Activated naive CD4-positive, alpha-beta T cell treated with anti-CD3 and anti-CD28 coated beads, Interleukin-2, amount 50 U/mL, for 24 hours (primary cell): ENCODE results near the gene FRS2.
"Not testable (repeated sequence)": the region's sequence is repeated elsewhere in the genome, so short reads cannot be mapped to it uniquely, and the experiment has no call there.

ENCODE experiments used
- H3K27ac Mint-ChIP-seq: one replicate; pipeline ENCODE4 v1.8.0; 2021; ENCODE audit warnings: mild to moderate bottlenecking, mixed read lengths
- H3K27me3 Mint-ChIP-seq: one replicate; pipeline ENCODE4 v1.8.0; 2021; ENCODE audit warnings: mixed read lengths
- H3K36me3 Mint-ChIP-seq: one replicate; pipeline ENCODE4 v1.8.0; 2021; ENCODE audit warnings: mixed read lengths
- H3K4me1 Mint-ChIP-seq: one replicate; pipeline ENCODE4 v1.8.0; 2021; ENCODE audit warnings: mixed read lengths
- H3K4me3 Mint-ChIP-seq: one replicate; pipeline ENCODE4 v1.8.0; 2021; ENCODE audit warnings: mild to moderate bottlenecking, mixed read lengths
- H3K9me3 Mint-ChIP-seq: one replicate; pipeline ENCODE4 v1.8.0; 2021; ENCODE audit warnings: mixed read lengths

FRS2 gene

DNA sequence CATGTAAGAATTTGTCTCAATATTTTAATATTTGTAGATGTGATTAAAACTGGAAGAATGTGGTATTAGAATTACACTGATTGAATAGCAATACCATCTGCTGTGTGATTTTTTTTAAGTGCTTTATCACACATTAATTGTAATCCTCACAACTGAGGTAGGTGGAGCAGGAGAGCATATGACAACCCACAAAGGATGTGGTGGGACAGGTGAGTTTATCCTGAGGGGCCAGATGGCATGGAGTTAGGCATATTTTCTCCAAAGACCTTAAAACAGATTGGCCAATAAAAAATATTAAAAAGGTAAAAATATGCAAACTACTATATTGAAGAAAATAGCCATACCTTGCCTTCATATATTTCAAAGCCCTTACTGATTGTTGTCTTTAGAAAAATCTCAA is 132.8 kb downstream of the FRS2 start:
- Mint-ChIP-seq H3K9me3 (no peaks in the 10 kb centered on the region), H3K36me3 (peaks cover 27% of the 10 kb centered on the region), H3K27ac (no peak overlapping the region), H3K27me3 (no peaks in the 10 kb centered on the region), H3K4me1 (no peaks in the 10 kb centered on the region), H3K4me3 (no peak overlapping the region)

GRCh38 chr12:69603556-69603955 is 133.4 kb downstream of the FRS2 start:
- not testable (repeated sequence) for H3K4me3 Mint-ChIP-seq, H3K9me3 Mint-ChIP-seq, H3K27me3 Mint-ChIP-seq, H3K4me1 Mint-ChIP-seq, H3K27ac Mint-ChIP-seq
- H3K36me3 Mint-ChIP-seq: peaks cover 27% of the 10 kb centered on the region

GRCh38 chr12:69604275-69604674 is 134.1 kb downstream of the FRS2 start:
- H3K27me3 Mint-ChIP-seq, H3K27ac Mint-ChIP-seq, H3K9me3 Mint-ChIP-seq, H3K4me1 Mint-ChIP-seq, H3K4me3 Mint-ChIP-seq: not testable (repeated sequence)
- H3K36me3 Mint-ChIP-seq: peaks cover 25% of the 10 kb centered on the region

DNA sequence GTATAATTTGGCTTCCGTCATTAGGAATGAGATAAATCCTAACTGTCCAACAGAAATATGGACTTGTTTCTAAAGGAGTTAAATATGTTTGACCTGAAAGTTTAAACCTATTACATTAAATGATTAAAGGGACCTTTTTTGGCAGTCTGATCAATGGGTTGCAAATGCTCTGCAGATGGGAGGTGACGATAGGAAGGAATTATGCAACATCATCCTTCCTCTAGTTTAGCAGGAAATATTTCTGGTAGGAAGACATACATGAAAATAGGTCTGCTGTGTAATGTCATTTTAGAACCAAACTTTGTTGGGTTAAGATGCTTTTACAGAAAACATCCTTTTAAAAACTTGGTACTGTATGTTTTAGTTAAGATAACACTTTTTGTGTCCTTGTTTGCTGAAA is 137.9 kb downstream of the FRS2 start:
- H3K9me3 Mint-ChIP-seq: no peaks in the 10 kb centered on the region
- H3K36me3 Mint-ChIP-seq: peaks cover 4% of the 10 kb centered on the region
- H3K27me3 Mint-ChIP-seq: peaks cover 2% of the 10 kb centered on the region
- H3K27ac Mint-ChIP-seq: no peak overlapping the region
- H3K4me3 Mint-ChIP-seq: no peak overlapping the region
- no peaks in the 10 kb centered on the region for H3K4me1 Mint-ChIP-seq

DNA sequence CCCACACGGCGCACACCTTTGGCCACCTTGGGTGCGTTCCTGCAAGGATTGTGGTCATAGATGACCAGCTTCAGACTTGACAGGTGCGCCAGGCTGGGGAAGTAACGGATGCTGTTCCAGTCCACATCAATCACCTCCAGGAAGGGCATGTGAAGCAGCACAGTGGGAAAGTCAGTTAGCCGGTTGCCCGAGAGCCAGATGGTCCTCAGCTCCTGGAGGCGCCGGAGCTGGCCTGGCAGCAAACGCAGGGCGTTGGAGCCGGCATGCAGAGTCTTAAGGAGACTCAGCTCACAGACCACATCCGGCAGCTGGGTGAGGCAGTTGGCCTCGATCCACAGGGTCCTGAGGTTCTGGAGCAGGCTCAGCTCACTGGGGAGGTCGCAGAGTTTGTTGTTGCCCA is 139.9 kb downstream of the FRS2 start:
- Mint-ChIP-seq H3K9me3 (no peaks in the 10 kb centered on the region), H3K4me3 (no peak overlapping the region), H3K36me3 (no peaks in the 10 kb centered on the region), H3K27ac (no peak overlapping the region), H3K27me3 (peaks cover 2% of the 10 kb centered on the region), H3K4me1 (no peaks in the 10 kb centered on the region)

DNA sequence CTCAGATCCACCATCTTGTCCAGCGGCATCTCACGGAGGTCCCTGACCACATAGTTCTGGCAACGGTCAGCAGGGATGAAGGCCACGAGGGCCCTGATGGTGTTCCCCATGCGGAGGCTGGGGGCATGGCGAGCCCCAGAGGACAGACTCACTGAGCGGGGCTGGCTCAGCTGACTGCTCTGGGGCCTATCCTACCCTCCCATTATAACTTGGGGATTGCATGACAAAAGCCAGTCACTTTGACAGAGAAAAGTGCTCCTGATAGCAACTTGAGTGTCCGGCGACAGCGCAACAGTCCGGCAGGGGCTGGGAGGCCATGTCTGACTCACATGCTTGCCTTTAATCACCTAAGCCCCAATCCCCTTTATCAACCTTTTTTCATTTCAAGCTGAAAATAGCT is 140.5 kb downstream of the FRS2 start, which contains the start of gene LRRC10:
TSS of gene LRRC10 (minus strand) at position 179 of the 400 bp plus-strand sequence. CDS start at position 110, 69 bp downstream.
- Mint-ChIP-seq H3K27me3 (peaks cover 2% of the 10 kb centered on the region), H3K4me3 (no peak within 1 kb of the TSS), H3K9me3 (no peaks in the 10 kb centered on the region), H3K4me1 (no peaks in the 10 kb centered on the region), H3K36me3 (no peaks in the 10 kb centered on the region), H3K27ac (no peak within 1 kb of the TSS)

DNA sequence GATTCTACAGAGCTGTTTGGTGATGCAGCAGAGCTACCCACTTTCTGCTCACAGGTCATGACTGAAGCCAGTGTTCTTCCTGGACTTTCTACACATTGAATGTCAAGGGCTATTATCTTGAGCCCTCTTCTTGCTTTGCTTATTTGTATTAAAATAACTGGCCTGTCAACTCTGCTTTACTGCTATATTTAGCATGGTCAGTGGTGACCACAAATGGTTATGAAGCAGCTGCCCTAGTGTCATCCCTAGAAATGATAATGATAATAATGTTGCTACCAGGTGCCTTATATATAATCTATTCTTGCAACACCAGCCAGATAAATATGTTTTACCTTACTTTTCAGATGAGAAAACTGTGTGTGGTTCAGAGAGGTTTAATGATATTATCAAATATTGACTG is 143.2 kb downstream of the FRS2 start:
- Mint-ChIP-seq H3K27ac (no peak overlapping the region), H3K4me3 (no peak overlapping the region), H3K36me3 (no peaks in the 10 kb centered on the region), H3K9me3 (no peaks in the 10 kb centered on the region), H3K27me3 (peaks cover 2% of the 10 kb centered on the region), H3K4me1 (no peaks in the 10 kb centered on the region)

DNA sequence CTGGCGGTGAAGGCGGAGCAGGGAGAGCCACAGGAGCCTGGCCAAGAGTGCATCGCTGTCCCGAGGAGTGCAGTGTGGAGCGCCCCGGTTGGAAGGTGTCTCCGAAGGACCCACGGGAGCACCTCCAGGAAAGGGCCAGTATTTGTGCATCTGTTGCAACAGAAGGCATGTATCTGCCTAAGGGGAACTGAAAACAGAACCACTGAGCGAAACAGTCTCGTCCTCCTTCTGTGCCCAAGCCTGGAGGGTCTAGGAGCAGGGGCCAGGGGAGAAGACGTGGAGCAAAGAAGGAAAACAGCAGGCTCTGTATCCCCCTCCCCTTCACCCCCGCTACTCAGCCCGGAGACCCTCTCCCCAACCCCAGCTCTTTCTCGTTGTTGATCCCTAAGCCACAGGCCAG is 145.8 kb downstream of the FRS2 start:
- Mint-ChIP-seq H3K27me3 (peaks cover 2% of the 10 kb centered on the region), H3K36me3 (no peaks in the 10 kb centered on the region), H3K27ac (no peak overlapping the region), H3K4me3 (no peak overlapping the region), H3K9me3 (no peaks in the 10 kb centered on the region), H3K4me1 (no peaks in the 10 kb centered on the region)

DNA sequence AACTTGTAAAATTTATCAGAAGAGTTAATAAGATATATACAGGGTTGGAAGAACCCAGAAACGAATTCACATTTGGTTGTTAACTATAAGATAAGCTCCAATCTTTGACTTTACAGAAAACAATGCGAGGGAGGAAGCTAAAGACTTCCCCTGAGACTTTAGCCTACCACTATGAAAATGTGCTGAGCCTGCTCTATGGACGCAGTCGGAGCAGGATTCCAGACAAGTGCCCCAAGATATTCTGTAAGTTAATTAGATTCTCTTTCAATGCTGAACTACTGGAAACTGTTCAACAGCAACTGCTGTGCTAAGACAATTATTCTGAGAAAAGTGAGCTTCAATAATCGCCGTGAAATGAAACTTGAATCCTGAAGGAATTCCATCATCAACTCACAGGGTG is 148.9 kb downstream of the FRS2 start:
- Mint-ChIP-seq H3K4me1 (no peaks in the 10 kb centered on the region), H3K36me3 (no peaks in the 10 kb centered on the region), H3K4me3 (no peak overlapping the region), H3K9me3 (no peaks in the 10 kb centered on the region), H3K27ac (no peak overlapping the region), H3K27me3 (no peaks in the 10 kb centered on the region)

DNA sequence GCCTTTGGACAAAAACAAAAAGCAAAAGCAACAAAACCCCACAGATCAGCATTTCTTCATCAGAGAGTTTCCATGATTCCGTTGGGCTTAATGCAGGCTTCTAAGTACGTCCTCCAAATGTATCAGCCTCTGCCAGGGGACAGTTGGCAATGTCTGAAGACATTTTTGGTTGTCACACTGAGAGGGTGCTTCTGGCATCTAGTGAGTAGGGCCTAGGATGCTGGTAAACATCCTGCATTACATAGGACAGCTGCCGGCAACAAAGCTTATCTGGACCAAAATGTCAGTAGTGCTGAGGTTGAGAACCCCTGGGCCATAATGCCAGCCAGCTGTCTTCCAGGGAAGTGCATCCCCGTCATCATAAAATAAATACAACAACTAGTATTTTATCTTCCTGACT is 149.9 kb downstream of the FRS2 start:
- H3K4me3 Mint-ChIP-seq: no peak overlapping the region
- H3K36me3 Mint-ChIP-seq: no peaks in the 10 kb centered on the region
- H3K4me1 Mint-ChIP-seq: no peaks in the 10 kb centered on the region
- H3K9me3 Mint-ChIP-seq: no peaks in the 10 kb centered on the region
- H3K27ac Mint-ChIP-seq: no peak overlapping the region
- no peaks in the 10 kb centered on the region for H3K27me3 Mint-ChIP-seq

- Mint-ChIP-seq H3K9me3 (no peaks in the 10 kb centered on the region), H3K27ac (no peak overlapping the region), H3K27me3 (no peaks in the 10 kb centered on the region), H3K36me3 (no peaks in the 10 kb centered on the region), H3K4me3 (no peak overlapping the region), H3K4me1 (no peaks in the 10 kb centered on the region)
These were observed 150.7 kb downstream of the FRS2 start for GRCh38 chr12:69620921-69621320.

DNA sequence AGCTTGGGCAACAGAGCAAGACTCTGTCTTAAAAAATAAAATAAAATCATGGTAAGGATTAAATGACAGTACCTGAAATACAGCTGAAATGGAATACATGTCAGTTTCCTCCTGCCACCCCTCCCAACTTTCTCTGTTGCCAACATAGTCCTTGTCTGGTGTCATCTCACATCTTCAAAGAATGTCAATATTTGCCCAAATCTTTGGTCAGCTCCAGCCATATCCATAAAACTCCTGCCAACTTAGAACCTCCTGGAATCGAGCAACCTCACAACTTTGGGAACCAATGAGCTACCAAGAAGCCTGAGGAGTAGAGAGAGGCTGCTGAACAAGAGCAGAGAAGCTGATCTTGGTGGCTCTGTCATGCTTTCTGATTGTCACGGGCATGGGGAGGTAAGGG is 151.4 kb downstream of the FRS2 start:
- H3K27me3 Mint-ChIP-seq: no peaks in the 10 kb centered on the region

GRCh38 chr12:69623970-69624369 is 153.8 kb downstream of the FRS2 start:
- Mint-ChIP-seq H3K27me3 (no peaks in the 10 kb centered on the region), H3K9me3 (no peaks in the 10 kb centered on the region), H3K4me1 (no peaks in the 10 kb centered on the region), H3K27ac (no peak overlapping the region), H3K36me3 (no peaks in the 10 kb centered on the region), H3K4me3 (no peak overlapping the region)

More for the DNA sequence above, 151.4 kb downstream of the FRS2 start:
- H3K4me1 Mint-ChIP-seq: no peaks in the 10 kb centered on the region
- no peaks in the 10 kb centered on the region for H3K9me3 Mint-ChIP-seq
- H3K4me3 Mint-ChIP-seq: no peak overlapping the region
- no peaks in the 10 kb centered on the region for H3K36me3 Mint-ChIP-seq
- no peak overlapping the region for H3K27ac Mint-ChIP-seq

DNA sequence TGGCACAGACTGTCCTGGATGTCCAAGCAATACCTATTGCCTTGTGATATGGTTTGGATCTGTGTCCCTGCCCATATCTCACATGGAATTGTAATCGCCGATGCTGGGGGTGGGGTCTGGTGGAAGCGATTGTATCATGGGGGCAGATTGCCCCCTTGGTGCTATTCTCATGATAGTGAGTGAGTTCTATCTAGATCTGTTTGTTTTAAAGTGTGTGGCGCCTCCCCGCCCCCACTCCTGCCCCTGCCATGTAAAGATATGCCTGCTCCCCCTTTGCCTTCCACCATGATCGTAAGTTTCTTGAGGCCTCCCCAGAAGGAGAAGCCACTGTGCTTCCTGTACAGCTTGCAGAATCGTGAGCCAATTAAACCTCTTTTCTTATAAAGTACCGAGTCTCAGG is 157.3 kb downstream of the FRS2 start:
- Mint-ChIP-seq H3K9me3 (no peaks in the 10 kb centered on the region), H3K36me3 (no peaks in the 10 kb centered on the region), H3K4me3 (no peak overlapping the region), H3K4me1 (no peaks in the 10 kb centered on the region), H3K27me3 (no peaks in the 10 kb centered on the region), H3K27ac (no peak overlapping the region)
